B cell (primary cell): ENCODE measurements around the gene VGLL1.

ENCODE experiments used
- EZH2 ChIP-seq: IDR thresholded peaks from 2 replicates; pipeline ENCODE4 v1.6.1; 2012; ENCODE audit warnings: borderline replicate concordance, low read depth, mild to moderate bottlenecking, moderate library complexity, low read length; ENCODE audit not compliant: insufficient read depth, poor library complexity, severe bottlenecking
- TF ChIP-seq, protein P1 (sequence below): fragments of 200-600 bp; IDR thresholded peaks from one replicate; pipeline ENCODE4 v1.8.0; 2022; ENCODE audit warnings: antibody characterized with exemption, mild to moderate bottlenecking

DNA sequence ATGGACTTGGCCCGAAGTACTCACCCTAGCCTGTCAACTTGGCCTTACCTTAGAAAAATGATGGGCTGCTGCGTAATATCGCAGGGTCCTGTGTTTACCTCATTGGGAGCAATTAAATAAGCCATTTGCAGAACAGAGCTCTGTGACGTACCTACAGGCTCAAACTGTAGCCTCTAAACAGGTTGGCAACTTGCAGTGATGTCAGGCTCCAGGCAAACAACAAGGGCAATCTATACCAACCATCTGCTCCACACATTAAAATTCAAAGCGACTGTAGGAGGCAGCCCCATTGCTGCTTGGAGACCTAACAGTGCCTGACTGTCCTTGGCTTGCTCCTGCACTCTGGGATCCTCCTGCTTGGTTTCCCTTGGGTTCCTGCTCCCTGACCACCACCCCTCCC is 17.2 kb downstream of the VGLL1 start:
- TF ChIP-seq, protein P1, sequence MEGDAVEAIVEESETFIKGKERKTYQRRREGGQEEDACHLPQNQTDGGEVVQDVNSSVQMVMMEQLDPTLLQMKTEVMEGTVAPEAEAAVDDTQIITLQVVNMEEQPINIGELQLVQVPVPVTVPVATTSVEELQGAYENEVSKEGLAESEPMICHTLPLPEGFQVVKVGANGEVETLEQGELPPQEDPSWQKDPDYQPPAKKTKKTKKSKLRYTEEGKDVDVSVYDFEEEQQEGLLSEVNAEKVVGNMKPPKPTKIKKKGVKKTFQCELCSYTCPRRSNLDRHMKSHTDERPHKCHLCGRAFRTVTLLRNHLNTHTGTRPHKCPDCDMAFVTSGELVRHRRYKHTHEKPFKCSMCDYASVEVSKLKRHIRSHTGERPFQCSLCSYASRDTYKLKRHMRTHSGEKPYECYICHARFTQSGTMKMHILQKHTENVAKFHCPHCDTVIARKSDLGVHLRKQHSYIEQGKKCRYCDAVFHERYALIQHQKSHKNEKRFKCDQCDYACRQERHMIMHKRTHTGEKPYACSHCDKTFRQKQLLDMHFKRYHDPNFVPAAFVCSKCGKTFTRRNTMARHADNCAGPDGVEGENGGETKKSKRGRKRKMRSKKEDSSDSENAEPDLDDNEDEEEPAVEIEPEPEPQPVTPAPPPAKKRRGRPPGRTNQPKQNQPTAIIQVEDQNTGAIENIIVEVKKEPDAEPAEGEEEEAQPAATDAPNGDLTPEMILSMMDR: no peak
- no peak for TF ChIP-seq EZH2
